Measurements from ENCODE around the gene ST8SIA6.

Gene ST8SIA6

GRCh38 chr10:17343118-17343517, 111.3 kb downstream of the ST8SIA6 start (continued):
- TF ChIP-seq ZNF324 (tag by site-specific recombination; IDR thresholded peaks at IDR 0.05) (no peak), ZNF549 (tag by site-specific recombination; IDR thresholded peaks at IDR 0.05) (no peak), ZNF202 (tag by site-specific recombination; IDR thresholded peaks at IDR 0.05; ENCODE audit: borderline replicate concordance) (no peak), ZNF211 (tag by site-specific recombination; IDR thresholded peaks at IDR 0.05; ENCODE audit: low read depth) (no peak), GFI1B (tag by site-specific recombination; IDR thresholded peaks at IDR 0.05) (no peak), ZNF530 (tag by site-specific recombination; IDR thresholded peaks at IDR 0.05; ENCODE audit: low read depth) (no peak), ZNF501 (tag by site-specific recombination; IDR thresholded peaks at IDR 0.05) (no peak), ZNF362 (tag by site-specific recombination; IDR thresholded peaks at IDR 0.05) (no peak)

- ChIA-PET CTCF (no interaction called here), POLR2A (no interaction called here)
- Histone ChIP-seq H3K27ac (ENCODE audit: extremely low read depth, low read depth, low read length) (no peak overlapping the region), H3K9me3 (ENCODE audit: control insufficient read depth, insufficient read depth, low read depth, low read length) (no peaks in the 10 kb centered on the region), H3K4me1 (ENCODE audit: control insufficient read depth, insufficient read depth, low read length) (no peaks in the 10 kb centered on the region), H3K36me3 (ENCODE audit: control insufficient read depth in 2 of 2, insufficient read depth in 1 of 2, low read length in 2 of 2) (no peaks in the 10 kb centered on the region), H3K4me3 (ENCODE audit: low read depth, low read length) (no peak overlapping the region)
- TF ChIP-seq SETDB1 (IDR thresholded peaks at IDR 0.05; ENCODE audit: insufficient read length, low read length) (peak; percentile 78), ZNF324 (tag by site-specific recombination; IDR thresholded peaks at IDR 0.05) (no peak)
Measured at GRCh38 chr10:17340144-17340829, 114.1 kb downstream of the ST8SIA6 start.

- no peaks in the 10 kb centered on the region for H3K36me3 ChIP-seq (ENCODE audit: control insufficient read depth in 2 of 2, insufficient read depth in 1 of 2, low read length in 2 of 2)
- no peak overlapping the region for H3K27ac ChIP-seq (ENCODE audit: extremely low read depth, low read depth, low read length)
- no peak overlapping the region for H3K4me3 ChIP-seq (ENCODE audit: low read depth, low read length)
- ChIA-PET CTCF (no interaction called here), POLR2A (no interaction called here)
- TF ChIP-seq ZBTB44 (tag by site-specific recombination; IDR thresholded peaks at IDR 0.05) (no peak), OVOL3 (tag by site-specific recombination; IDR thresholded peaks at IDR 0.05) (no peak), ZNF19 (tag by site-specific recombination; IDR thresholded peaks at IDR 0.05; ENCODE audit: low read depth) (no peak), ZNF48 (tag by site-specific recombination; IDR thresholded peaks at IDR 0.05) (no peak), ZNF350 (tag by site-specific recombination; IDR thresholded peaks at IDR 0.05) (no peak), ZNF423 (tag by site-specific recombination; IDR thresholded peaks at IDR 0.05) (no peak)
- H3K4me1 ChIP-seq (ENCODE audit: control insufficient read depth, insufficient read depth, low read length), result no peaks in the 10 kb centered on the region
- no peaks in the 10 kb centered on the region for H3K9me3 ChIP-seq (ENCODE audit: control insufficient read depth, insufficient read depth, low read depth, low read length)
Measured at GRCh38 chr10:17335065-17335464, 119.3 kb downstream of the ST8SIA6 start.

- no peaks in the 10 kb centered on the region for H3K36me3 ChIP-seq (ENCODE audit: control insufficient read depth in 2 of 2, insufficient read depth in 1 of 2, low read length in 2 of 2)
- no peaks in the 10 kb centered on the region for H3K4me1 ChIP-seq (ENCODE audit: control insufficient read depth, insufficient read depth, low read length)
- no peak overlapping the region for H3K4me3 ChIP-seq (ENCODE audit: low read depth, low read length)
- POLR2A ChIA-PET, result interaction anchor here (0.9 kb wide), 1 partner anchor 18 kb away, joined by 3 read pairs; no protein-coding TSS in a partner anchor
- no peak overlapping the region for H3K27ac ChIP-seq (ENCODE audit: extremely low read depth, low read depth, low read length)
- no peaks in the 10 kb centered on the region for H3K9me3 ChIP-seq (ENCODE audit: control insufficient read depth, insufficient read depth, low read depth, low read length)
- CTCF ChIA-PET, result interaction anchor here (1.0 kb wide), 1 partner anchor 13 kb away, joined by 3 read pairs; no protein-coding TSS in a partner anchor
- TF ChIP-seq CTCF (tag by site-specific recombination; IDR thresholded peaks at IDR 0.05) (no peak), ZNF623 (tag by site-specific recombination; IDR thresholded peaks at IDR 0.05) (no peak), ZNF311 (tag by site-specific recombination; IDR thresholded peaks at IDR 0.05; ENCODE audit: borderline replicate concordance) (no peak), ZNF624 (tag by site-specific recombination; IDR thresholded peaks at IDR 0.05) (no peak), ZNF350 (tag by site-specific recombination; IDR thresholded peaks at IDR 0.05) (no peak), BCL6B (tag by site-specific recombination; IDR thresholded peaks at IDR 0.05) (no peak), ZNF837 (tag by site-specific recombination; IDR thresholded peaks at IDR 0.05) (no peak), ZSCAN4 (tag by site-specific recombination; IDR thresholded peaks at IDR 0.05) (no peak), ZNF169 (tag by site-specific recombination; IDR thresholded peaks at IDR 0.05) (no peak), ZNF843 (tag by site-specific recombination; IDR thresholded peaks at IDR 0.05) (no peak)
Measured at GRCh38 chr10:17330501-17330900, 123.9 kb downstream of the ST8SIA6 start.

Measured in HEK293 (cell line).